ENCODE measurements around the gene SBSN. TPM values are rescaled to one million over a fixed set of nuclear protein-coding genes. Genes with fewer than 3 reads are reported as not detected.

SBSN gene
- total and polyA plus RNA-seq, 9 of the 15 experiments (the other 6 are each of a cell fraction or from before 2014, with no cell fraction given), result 0.05 TPM; not detected in 8

- Histone ChIP-seq H3K9me3 (replicated peaks; ENCODE audit: control insufficient read depth, insufficient read depth, low read depth, low read length) (peaks cover 10% of the 10 kb centered on the region; the same call in 1 of the 2 replicates), H2AFZ (ENCODE audit: low read depth, low read length) (no peak overlapping the region), H3K9me1 (ENCODE audit: control insufficient read depth, insufficient read depth, low read length) (no peaks in the 10 kb centered on the region), H3K9ac (ENCODE audit: insufficient read depth in 1 of 2, low read depth in 2 of 2, low read length in 2 of 2) (no peak overlapping the region), H3K4me3 (no peak overlapping the region), H3K27me3 (ENCODE audit: control insufficient read depth in 2 of 2, insufficient read depth in 2 of 2, low read length in 2 of 2) (peaks cover 0 to 27% of the 10 kb centered on the region in 2 experiments; a peak in 2 of 5 replicates), H3K4me2 (ENCODE audit: insufficient read depth, low read length) (no peak overlapping the region), H3K79me2 (ENCODE audit: control insufficient read depth, insufficient read depth, low read length) (no peaks in the 10 kb centered on the region), H3K27ac (ENCODE audit: extremely low read depth, low read depth, low read length) (no peak overlapping the region), H3K36me3 (ENCODE audit: control insufficient read depth, insufficient read depth, low read length) (no peaks in the 10 kb centered on the region), H3K4me1 (replicated peaks in 1 of 2; ENCODE audit: control insufficient read depth in 2 of 2, insufficient read depth in 2 of 2, low read length in 2 of 2) (no peaks in the 10 kb centered on the region), H4K20me1 (replicated peaks; ENCODE audit: control insufficient read depth, insufficient read depth, low read length) (no peaks in the 10 kb centered on the region)
- WGBS (ENCODE audit: insufficient coverage, low coverage, missing lambda C conversion rate), result 0% methylated on average over 1 of the region's 1 CpG
- no peak for FAIRE-seq
- CTCF ChIA-PET (ENCODE audit: low intra/inter-chr PET ratio), result no interaction called here
- POLR2A ChIA-PET, result interaction anchor here (1.2 kb wide), 1 partner anchor 20 kb away, joined by 3 read pairs; no protein-coding TSS in a partner anchor
- ATAC-seq, result no peak
- no peak for DNase-seq (ENCODE audit: extremely low read depth in 1 of 4, low spot score in 3 of 4)
- intact Hi-C loops (cut with micrococcal nuclease) (no loop called here), in situ Hi-C loops (cut with MboI) (no loop called here)
- BruUV-seq (replicated peaks), result no TSS peak
- TF ChIP-seq, protein P1, sequence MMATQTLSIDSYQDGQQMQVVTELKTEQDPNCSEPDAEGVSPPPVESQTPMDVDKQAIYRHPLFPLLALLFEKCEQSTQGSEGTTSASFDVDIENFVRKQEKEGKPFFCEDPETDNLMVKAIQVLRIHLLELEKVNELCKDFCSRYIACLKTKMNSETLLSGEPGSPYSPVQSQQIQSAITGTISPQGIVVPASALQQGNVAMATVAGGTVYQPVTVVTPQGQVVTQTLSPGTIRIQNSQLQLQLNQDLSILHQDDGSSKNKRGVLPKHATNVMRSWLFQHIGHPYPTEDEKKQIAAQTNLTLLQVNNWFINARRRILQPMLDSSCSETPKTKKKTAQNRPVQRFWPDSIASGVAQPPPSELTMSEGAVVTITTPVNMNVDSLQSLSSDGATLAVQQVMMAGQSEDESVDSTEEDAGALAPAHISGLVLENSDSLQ (IDR thresholded peaks at IDR 0.05), result peak; percentile 25; the same call in 1 of the 2 replicates
- TF ChIP-seq ZNF778 (CRISPR knock-in tag; IDR thresholded peaks at IDR 0.05), result no peak
- TF ChIP-seq NONO (IDR thresholded peaks at IDR 0.05; ENCODE audit: low read depth in 2 of 2, low read length in 1 of 2), result no peak
- peak; percentile 16 for TF ChIP-seq MEIS2 (IDR thresholded peaks at IDR 0.05; ENCODE audit: partially characterized antibody)
- peak; percentile 73 for TF ChIP-seq ATF3 (IDR thresholded peaks at IDR 0.05)
- no peak for TF ChIP-seq ATF3 (CRISPR knock-in tag; conservative IDR thresholded peaks at IDR 0.05)
- no peak for TF ChIP-seq ELF1 (tag; IDR thresholded peaks at IDR 0.05)
- peak; percentile 48; the same call in 1 of the 2 replicates for TF ChIP-seq ATF7 (IDR thresholded peaks at IDR 0.05)
- no peak for TF ChIP-seq CCAR2 (IDR thresholded peaks at IDR 0.05; ENCODE audit: low read depth, low read length)
- no peak for TF ChIP-seq KAT7 (CRISPR knock-in tag; IDR thresholded peaks at IDR 0.05; ENCODE audit: borderline replicate concordance)
- no peak for TF ChIP-seq PTTG1 (tag; IDR thresholded peaks at IDR 0.05; ENCODE audit: low read depth)
- no peak for TF ChIP-seq ATF6 (CRISPR knock-in tag; IDR thresholded peaks at IDR 0.05)
These were observed 43.4 kb upstream of the SBSN start for GRCh38 chr19:35571406-35571965.

All from K562 (cell line).